GM11168 (cell line): ENCODE results near the gene LIMK2.

Experiments
- in situ Hi-C: fragments of 300-500 bp; cut with MboI; formaldehyde crosslinking; loops from one replicate; pipeline ENCODE4 v1.12.0; 2022; ENCODE audit warnings: low sequenced_read_pairs; ENCODE audit not compliant: unreplicated experiment

Gene LIMK2

GRCh38 chr22:31323578-31324550 lies 111.8 kb downstream of the LIMK2 start:
- in situ Hi-C loops: no loop called here

DNA sequence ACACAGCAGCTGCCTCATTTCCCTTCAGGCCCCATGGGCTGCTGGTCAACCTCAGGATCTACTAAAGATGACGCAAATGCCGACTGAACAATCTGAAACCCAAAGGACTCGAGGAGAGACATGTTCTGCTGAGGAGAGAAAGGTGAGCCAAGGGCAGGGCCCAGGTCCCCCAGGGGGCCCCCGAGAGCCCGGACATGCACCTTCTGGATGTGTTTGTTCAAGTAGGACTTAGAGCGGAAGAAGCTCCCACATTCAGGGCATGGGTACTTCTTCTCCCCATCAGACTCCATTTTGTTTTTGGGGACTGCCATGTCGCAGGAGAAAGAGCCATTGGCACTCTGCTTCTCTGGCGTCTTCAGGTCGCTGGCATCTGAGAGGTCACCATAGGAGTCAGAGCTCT lies 114.8 kb downstream of the LIMK2 start:
- in situ Hi-C loops: no loop called here

DNA sequence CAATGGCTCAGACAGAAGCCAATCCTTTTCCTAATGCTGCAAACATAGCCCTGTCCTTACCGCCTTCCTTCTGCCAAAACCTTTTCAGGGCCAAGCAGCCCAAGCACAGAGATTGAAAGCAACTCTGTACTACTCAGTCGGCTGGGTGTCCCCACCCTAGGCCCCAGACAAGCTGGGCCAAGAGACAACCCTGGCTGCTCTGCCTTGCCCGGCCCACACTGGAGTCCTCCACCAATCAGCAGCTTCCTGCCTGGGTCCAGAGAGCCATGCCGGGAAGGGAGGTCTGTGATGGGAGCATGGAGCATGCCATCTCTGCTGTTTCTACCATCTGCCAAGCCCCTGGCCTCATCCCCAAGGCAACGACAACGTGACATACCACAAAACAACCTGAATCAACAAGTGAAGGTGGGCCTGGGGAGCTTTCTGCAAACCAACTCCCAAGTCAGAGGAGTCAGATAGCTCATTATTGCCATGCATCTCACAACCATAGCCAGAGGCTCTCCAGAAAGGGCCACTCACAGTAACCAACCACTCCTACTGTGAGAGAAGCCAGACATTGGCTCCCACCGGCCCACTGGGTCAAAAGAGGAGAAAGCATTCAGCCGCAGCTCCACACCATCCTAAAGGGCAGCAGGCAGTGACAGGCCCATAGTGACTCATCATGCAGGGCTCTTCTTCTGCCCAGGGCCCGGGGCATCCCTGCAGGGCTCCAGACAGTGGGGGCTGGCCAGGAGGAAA lies 115.9 kb downstream of the LIMK2 start:
- in situ Hi-C loops: no loop called here

GRCh38 chr22:31328544-31328960 lies 116.5 kb downstream of the LIMK2 start:
- in situ Hi-C loops: no loop called here

DNA sequence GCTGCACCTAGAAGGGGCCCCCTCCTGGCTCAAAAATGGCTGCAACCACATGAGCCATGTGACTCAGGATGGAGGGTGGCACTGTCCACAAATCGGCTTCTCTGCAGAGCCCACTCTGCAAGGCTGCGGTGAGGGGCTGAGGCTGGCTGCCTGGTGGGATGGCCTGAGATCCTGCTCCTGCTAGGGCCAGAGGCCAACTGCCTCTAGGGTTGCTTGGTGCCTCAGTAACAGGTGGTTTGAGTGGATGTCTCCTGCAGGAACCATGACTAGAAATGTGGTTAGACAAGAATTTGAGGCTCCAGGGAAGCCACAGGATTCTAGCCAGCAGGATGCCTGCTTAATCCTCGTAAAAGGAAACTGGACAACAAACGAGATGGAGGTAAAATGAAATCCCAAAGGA lies 116.9 kb downstream of the LIMK2 start:
- in situ Hi-C loops: no loop called here
